ENCODE data around the gene TBC1D22A.

The TBC1D22A gene

GRCh38 chr22:46985507-46985882, 223.0 kb downstream of the TBC1D22A start:
- TF ChIP-seq CTCF (IDR thresholded peaks at IDR 0.05), result no peak

- no peak for TF ChIP-seq CTCF (IDR thresholded peaks at IDR 0.05)
Measured at GRCh38 chr22:46986788-46987187, 224.3 kb downstream of the TBC1D22A start.

DNA sequence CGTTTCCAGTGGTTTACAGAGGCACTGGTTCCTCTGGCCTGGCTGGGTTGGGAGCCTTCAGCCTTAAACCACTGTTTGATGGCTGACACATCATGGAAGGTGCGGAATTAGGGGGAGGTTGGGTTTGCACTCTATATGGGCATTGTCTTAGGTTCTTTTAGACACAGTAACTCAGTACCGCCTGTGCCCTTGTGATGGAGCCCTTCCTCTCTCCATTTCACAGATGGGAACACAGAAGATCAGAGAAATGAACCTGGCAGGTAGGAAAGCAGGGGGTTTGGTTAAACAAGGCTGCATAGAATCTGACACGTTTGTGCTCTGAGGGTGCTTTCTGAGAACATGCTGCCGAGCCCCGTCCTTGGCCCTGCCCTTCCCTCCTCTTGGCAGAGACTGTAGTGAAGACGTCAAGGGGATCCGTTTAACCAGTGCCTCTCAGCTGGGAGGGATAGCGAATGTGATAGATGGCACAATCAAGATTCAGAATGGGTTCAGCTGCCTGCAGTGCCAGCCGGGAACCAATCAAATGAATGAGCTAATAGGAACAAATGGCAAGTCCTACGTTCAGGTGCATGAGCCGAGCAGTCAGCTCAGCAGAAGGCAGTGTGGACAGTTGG, 228.6 kb downstream of the TBC1D22A start:
- no peak for TF ChIP-seq CTCF (IDR thresholded peaks at IDR 0.05)

DNA sequence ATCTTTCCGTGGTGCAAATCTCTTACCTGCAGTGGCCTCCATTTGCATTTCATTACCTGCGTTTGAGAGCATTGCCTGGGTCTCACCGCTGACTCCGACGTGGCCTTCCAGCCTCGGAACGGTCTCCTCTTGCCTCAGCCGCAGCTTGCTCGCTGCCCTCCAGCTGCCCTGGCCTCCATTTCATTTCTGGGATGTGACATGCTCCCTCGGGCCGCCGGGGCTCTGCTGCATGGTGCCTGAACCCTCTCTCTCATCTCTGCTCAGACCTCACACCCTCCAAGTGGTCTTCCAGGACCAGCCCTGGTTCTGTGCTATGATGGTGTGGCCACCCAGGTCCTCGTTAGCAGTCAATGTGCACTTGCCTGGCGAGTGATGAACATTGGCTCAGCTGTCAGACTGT, 229.2 kb downstream of the TBC1D22A start:
- TF ChIP-seq CTCF (IDR thresholded peaks at IDR 0.05), result no peak

DNA sequence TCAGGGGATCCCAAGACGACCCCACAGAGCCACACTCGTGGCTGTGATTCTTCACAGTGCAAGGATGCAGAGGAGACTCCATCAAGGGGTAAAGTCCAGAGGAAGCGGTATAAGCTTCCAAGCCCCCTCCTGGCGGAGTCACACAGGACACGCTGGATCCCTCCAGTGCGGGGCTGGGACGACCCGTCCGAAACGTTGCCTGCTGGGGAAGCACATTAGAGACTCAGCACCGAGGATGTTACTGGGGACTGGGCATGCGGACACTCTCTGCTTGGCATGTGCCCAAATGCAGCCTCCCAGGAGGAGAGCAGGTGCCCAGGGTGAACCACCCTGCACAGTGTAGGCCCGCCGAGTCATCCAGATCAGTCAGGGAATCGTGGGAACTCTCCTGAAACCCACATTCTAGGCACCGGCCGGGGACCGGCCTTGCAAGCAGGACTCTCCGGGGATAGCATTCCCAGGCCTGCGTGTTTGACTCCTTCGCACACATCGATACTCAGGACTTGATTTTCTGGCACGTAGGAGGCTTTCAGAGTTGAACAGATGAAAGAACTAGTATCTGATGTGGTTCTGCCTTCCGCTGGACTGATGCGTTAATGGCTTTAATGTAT, 229.8 kb downstream of the TBC1D22A start:
- no peak for TF ChIP-seq CTCF (IDR thresholded peaks at IDR 0.05)

GRCh38 chr22:46993633-46994032, 231.2 kb downstream of the TBC1D22A start:
- TF ChIP-seq CTCF (IDR thresholded peaks at IDR 0.05), result no peak

DNA sequence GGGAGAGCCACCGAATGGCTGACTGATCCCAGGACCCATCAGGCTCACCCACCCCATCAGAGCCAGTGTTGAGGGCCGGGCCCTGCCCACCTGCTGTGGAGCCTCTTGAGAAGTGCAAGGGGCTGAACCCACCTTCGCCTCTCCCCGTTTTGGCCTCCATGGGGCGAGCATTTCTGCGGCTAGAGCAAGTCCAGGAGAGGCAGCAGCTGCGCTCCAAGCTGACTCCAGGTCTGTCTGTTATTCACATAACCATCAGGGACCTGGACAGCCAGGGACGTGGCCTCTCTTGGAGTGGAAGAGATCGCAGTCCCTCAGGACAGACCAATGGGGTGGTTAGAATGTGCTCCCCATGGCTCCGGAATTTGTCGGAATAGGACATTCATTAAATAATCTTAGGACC, 231.8 kb downstream of the TBC1D22A start:
- TF ChIP-seq CTCF (IDR thresholded peaks at IDR 0.05), result no peak

- TF ChIP-seq CTCF (IDR thresholded peaks at IDR 0.05), result no peak
Measured at GRCh38 chr22:46994983-46995382, 232.5 kb downstream of the TBC1D22A start.
